OCI-LY7 (cell line): Measurements from ENCODE around the gene BRK1.
"Not testable (repeated sequence)": the region's sequence is repeated elsewhere in the genome, so short reads cannot be mapped to it uniquely, and the experiment has no call there.

Experiments
- CTCF ChIP-seq: fragments of 200-600 bp; sonication (generic); conservative IDR thresholded peaks from 2 replicates; pipeline ENCODE4 v1.5.1; 2014; ENCODE audit warnings: mild to moderate bottlenecking, antibody characterized with exemption, low read length, moderate library complexity, mixed read lengths
- EZH2phosphoT487 ChIP-seq: fragments of 200-600 bp; sonication (generic); IDR thresholded peaks from 2 replicates; pipeline ENCODE4 v1.6.1; 2018; ENCODE audit warnings: low read depth, borderline replicate concordance, mild to moderate bottlenecking, mixed run types, antibody characterized with exemption, low read length, moderate library complexity, mixed read lengths

DNA sequence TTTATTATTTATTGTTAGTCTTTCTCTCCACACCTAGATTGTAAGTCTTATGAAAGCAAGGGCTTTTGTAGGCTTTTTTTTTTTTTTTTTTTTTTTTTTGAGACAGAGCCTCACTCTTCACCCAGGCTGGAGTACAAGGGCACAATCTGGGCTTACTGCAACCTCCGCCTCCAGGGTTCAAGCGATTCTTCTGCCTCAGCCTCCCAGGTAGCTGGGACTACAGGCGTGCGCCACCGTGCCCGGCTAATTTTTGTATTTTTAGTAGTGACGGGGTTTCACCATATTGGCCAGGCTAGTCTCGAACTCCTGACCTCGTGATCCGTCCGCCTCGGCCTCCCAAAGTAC, 48.7 kb downstream of the BRK1 start:
- TF ChIP-seq CTCF, EZH2phosphoT487: not testable (repeated sequence)
